HEK293 (cell line): ENCODE data around the gene RAB5IF.

Source experiments
- CTCF ChIA-PET: fragments of 350-600 bp; formaldehyde crosslinking; extraction: SDS; loops from one replicate; lab custom pipeline; 2021; ENCODE audit warnings: antibody characterized with exemption; lab: Yijun Ruan, JAX
- POLR2A ChIA-PET: fragments of 300-600 bp; formaldehyde crosslinking; extraction: SDS; loops from one replicate; lab custom pipeline; 2020; ENCODE audit warnings: antibody characterized with exemption, inconsistent platforms; lab: Yijun Ruan, JAX
- H3K27ac ChIP-seq: fragments of 200-500 bp; sonication (Bioruptor generic); 2 replicates; pipeline ENCODE4 v1.5.1; 2014; ENCODE audit warnings: low read depth, low read length, control low read depth, inconsistent platforms; ENCODE audit errors: extremely low read depth
- H3K36me3 ChIP-seq, 2 experiments: fragments of 200-500 bp in 1 of 2; sonication (Bioruptor generic) in 1 of 2; 1 replicate in 1 of 2; 2 replicates in 1 of 2; pipeline ENCODE4 v1.5.1; 2014 to 2017; ENCODE audit warnings: inconsistent platforms in 2 of 2, low read length in 2 of 2; ENCODE audit not compliant: control insufficient read depth in 2 of 2, insufficient read depth in 1 of 2
- H3K4me1 ChIP-seq: fragments of 200-500 bp; sonication (Bioruptor generic); 2 replicates; pipeline ENCODE4 v1.5.1; 2014; ENCODE audit warnings: mild to moderate bottlenecking, low read length, inconsistent platforms; ENCODE audit not compliant: control insufficient read depth, insufficient read depth
- H3K4me3 ChIP-seq: 2 replicates; pipeline ENCODE4 v1.5.1; 2011; ENCODE audit warnings: low read depth, mild to moderate bottlenecking, control low read depth, low read length, moderate library complexity
- H3K9me3 ChIP-seq: fragments of 200-500 bp; sonication (Bioruptor generic); 2 replicates; pipeline ENCODE4 v1.5.1; 2014; ENCODE audit warnings: low read depth, low read length, inconsistent platforms; ENCODE audit not compliant: control insufficient read depth, insufficient read depth
- BCL11A ChIP-seq: fragments of 450-650 bp; formaldehyde crosslinking; IDR thresholded peaks from 2 replicates; pipeline ENCODE4 v1.5.1; 2016; ENCODE audit warnings: low read depth, missing biosample characterization, missing genetic modification characterization
- CTCF ChIP-seq: fragments of 450-650 bp; formaldehyde crosslinking; IDR thresholded peaks from 2 replicates; pipeline ENCODE4 v1.5.1; 2016; ENCODE audit warnings: missing biosample characterization, missing genetic modification characterization
- ELK4 ChIP-seq: IDR thresholded peaks from 2 replicates; pipeline ENCODE4 v1.6.1; 2011; ENCODE audit warnings: mild to moderate bottlenecking, low read depth, low read length, borderline replicate concordance
- GLI2 ChIP-seq: fragments of 450-650 bp; formaldehyde crosslinking; IDR thresholded peaks from 2 replicates; pipeline ENCODE4; 2017; ENCODE audit warnings: missing biosample characterization, missing genetic modification characterization, low read depth, borderline replicate concordance
- MZF1 ChIP-seq: fragments of 450-650 bp; formaldehyde crosslinking; IDR thresholded peaks from 2 replicates; pipeline ENCODE4 v1.5.1; 2017; ENCODE audit warnings: missing biosample characterization, missing genetic modification characterization, borderline replicate concordance
- OSR2 ChIP-seq: fragments of 450-650 bp; formaldehyde crosslinking; IDR thresholded peaks from 2 replicates; pipeline ENCODE4 v1.5.1; 2016; ENCODE audit warnings: missing biosample characterization, missing genetic modification characterization
- OVOL3 ChIP-seq: fragments of 450-650 bp; formaldehyde crosslinking; IDR thresholded peaks from 2 replicates; pipeline ENCODE4 v1.5.1; 2016; ENCODE audit warnings: missing biosample characterization, missing genetic modification characterization
- PRDM2 ChIP-seq: fragments of 450-650 bp; formaldehyde crosslinking; IDR thresholded peaks from 2 replicates; pipeline ENCODE4 v1.5.1; 2016; ENCODE audit warnings: missing biosample characterization, missing genetic modification characterization, borderline replicate concordance
- SETDB1 ChIP-seq: IDR thresholded peaks from one replicate; pipeline ENCODE4 v1.6.1; 2017; ENCODE audit warnings: mild to moderate bottlenecking, low read length, moderate library complexity, mixed read lengths; ENCODE audit not compliant: insufficient read length
- TRIM28 ChIP-seq: IDR thresholded peaks from 2 replicates; pipeline ENCODE4 v1.6.1; 2011; ENCODE audit warnings: low read length, control low read depth, borderline replicate concordance
- ZBTB1 ChIP-seq: fragments of 450-650 bp; formaldehyde crosslinking; IDR thresholded peaks from 2 replicates; pipeline ENCODE4 v1.5.1; 2016; ENCODE audit warnings: missing biosample characterization, missing genetic modification characterization
- ZBTB21 ChIP-seq: fragments of 450-650 bp; formaldehyde crosslinking; IDR thresholded peaks from 2 replicates; pipeline ENCODE4 v1.5.1; 2017; ENCODE audit warnings: missing biosample characterization, missing genetic modification characterization
- ZBTB48 ChIP-seq: fragments of 450-650 bp; formaldehyde crosslinking; IDR thresholded peaks from 2 replicates; pipeline ENCODE4 v1.5.1; 2016; ENCODE audit warnings: missing biosample characterization, missing genetic modification characterization
- ZFP3 ChIP-seq: fragments of 450-650 bp; formaldehyde crosslinking; IDR thresholded peaks from 2 replicates; pipeline ENCODE4 v1.5.1; 2016; ENCODE audit warnings: low read depth, missing biosample characterization, missing genetic modification characterization
- ZNF155 ChIP-seq: fragments of 450-650 bp; formaldehyde crosslinking; IDR thresholded peaks from 2 replicates; pipeline ENCODE4 v1.5.1; 2016; ENCODE audit warnings: missing biosample characterization, missing genetic modification characterization
- ZNF169 ChIP-seq: fragments of 450-650 bp; formaldehyde crosslinking; IDR thresholded peaks from 2 replicates; pipeline ENCODE4 v1.5.1; 2016; ENCODE audit warnings: missing biosample characterization, missing genetic modification characterization
- ZNF202 ChIP-seq: fragments of 450-650 bp; formaldehyde crosslinking; IDR thresholded peaks from 2 replicates; pipeline ENCODE4 v1.5.1; 2016; ENCODE audit warnings: missing biosample characterization, missing genetic modification characterization, borderline replicate concordance
- ZNF23 ChIP-seq: fragments of 450-650 bp; formaldehyde crosslinking; IDR thresholded peaks from 2 replicates; pipeline ENCODE4 v1.5.1; 2016; ENCODE audit warnings: missing biosample characterization, missing genetic modification characterization, borderline replicate concordance
- ZNF26 ChIP-seq: fragments of 450-650 bp; formaldehyde crosslinking; IDR thresholded peaks from 2 replicates; pipeline ENCODE4 v1.5.1; 2016; ENCODE audit warnings: missing biosample characterization, missing genetic modification characterization
- ZNF311 ChIP-seq: fragments of 450-650 bp; formaldehyde crosslinking; IDR thresholded peaks from 2 replicates; pipeline ENCODE4 v1.5.1; 2017; ENCODE audit warnings: missing biosample characterization, missing genetic modification characterization, borderline replicate concordance
- ZNF324 ChIP-seq: fragments of 450-650 bp; formaldehyde crosslinking; IDR thresholded peaks from 2 replicates; pipeline ENCODE4 v1.5.1; 2016; ENCODE audit warnings: missing biosample characterization, missing genetic modification characterization
- ZNF404 ChIP-seq: fragments of 450-650 bp; formaldehyde crosslinking; IDR thresholded peaks from 2 replicates; pipeline ENCODE4 v1.5.1; 2017; ENCODE audit warnings: missing biosample characterization, missing genetic modification characterization
- ZNF510 ChIP-seq: fragments of 450-650 bp; formaldehyde crosslinking; IDR thresholded peaks from 2 replicates; pipeline ENCODE4 v1.5.1; 2018; ENCODE audit warnings: mild to moderate bottlenecking, missing genetic modification characterization, missing biosample characterization; ENCODE audit not compliant: insufficient replicate concordance
- ZNF600 ChIP-seq: fragments of 450-650 bp; formaldehyde crosslinking; IDR thresholded peaks from 2 replicates; pipeline ENCODE4 v1.5.1; 2016; ENCODE audit warnings: missing biosample characterization, missing genetic modification characterization
- ZNF704 ChIP-seq: fragments of 450-650 bp; formaldehyde crosslinking; IDR thresholded peaks from 2 replicates; pipeline ENCODE4 v1.5.1; 2016; ENCODE audit warnings: missing biosample characterization, missing genetic modification characterization
- ZSCAN30 ChIP-seq: fragments of 450-650 bp; IDR thresholded peaks from 2 replicates; pipeline ENCODE4 v1.5.1; 2018; ENCODE audit warnings: missing biosample characterization, mild to moderate bottlenecking, missing genetic modification characterization, moderate library complexity

RAB5IF gene

GRCh38 chr20:36620917-36621316 is 15.3 kb downstream of the RAB5IF start:
- Histone ChIP-seq H3K36me3 (no peaks in the 10 kb centered on the region; a peak in 1 of 3 replicates), H3K27ac (no peak overlapping the region), H3K4me3 (no peak overlapping the region), H3K9me3 (no peaks in the 10 kb centered on the region), H3K4me1 (no peaks in the 10 kb centered on the region)
- CTCF ChIA-PET, result interaction anchor here (1.3 kb wide), 1 partner anchor 8 kb away, joined by 5 read pairs; no protein-coding TSS in a partner anchor
- POLR2A ChIA-PET, result no interaction called here
- TF ChIP-seq ZNF26, result no peak
- TF ChIP-seq ZNF169 (tag by site-specific recombination), result no peak
- no peak for TF ChIP-seq ZSCAN30 (tag by site-specific recombination)
- no peak for TF ChIP-seq ZNF600 (tag by site-specific recombination)
- TF ChIP-seq BCL11A (tag by site-specific recombination), result no peak
- TF ChIP-seq CTCF (tag by site-specific recombination), result no peak
- no peak for TF ChIP-seq ZNF155 (tag by site-specific recombination)
- TF ChIP-seq ZNF404 (tag by site-specific recombination), result no peak
- TF ChIP-seq ZBTB21, result no peak
- TF ChIP-seq SETDB1, result no peak
- TF ChIP-seq ZNF202 (tag by site-specific recombination), result no peak
- no peak for TF ChIP-seq ZNF23
- TF ChIP-seq ZNF324 (tag by site-specific recombination), result no peak
- no peak for TF ChIP-seq OVOL3 (tag by site-specific recombination)

- POLR2A ChIA-PET, result no interaction called here
- Histone ChIP-seq H3K36me3 (no peaks in the 10 kb centered on the region; a peak in 1 of 3 replicates), H3K4me3 (no peak overlapping the region), H3K4me1 (no peaks in the 10 kb centered on the region), H3K9me3 (no peaks in the 10 kb centered on the region), H3K27ac (no peak overlapping the region)
- CTCF ChIA-PET, result interaction anchor here (0.7 to 2.4 kb wide), 3 partner anchors 10 to 75 kb away, joined by 3 to 11 read pairs (median 3); no protein-coding TSS in a partner anchor
- TF ChIP-seq PRDM2 (tag by site-specific recombination) (no peak), ZNF311 (tag by site-specific recombination) (no peak), OSR2 (tag by site-specific recombination) (no peak), ZNF510 (tag by site-specific recombination) (no peak), ZBTB48 (no peak), ZNF704 (no peak), TRIM28 (no peak), ELK4 (no peak), GLI2 (no peak), ZFP3 (tag by site-specific recombination) (no peak), MZF1 (no peak), ZBTB1 (no peak)
These were observed 17.9 kb downstream of the RAB5IF start for GRCh38 chr20:36623444-36623843.
